BLaER1 treated with 17β-estradiol and CSF1 and Interleukin-3, amounts not matched to agents 10 nM and 100 nM (cell line): ENCODE results near the gene ZBTB42.

Source experiments
- H3K27ac ChIP-seq, 11 experiments: shearing (Covaris generic); formaldehyde crosslinking; 2 replicates each; pipeline ENCODE4 v1.8.1; 2022
- H3K27me3 ChIP-seq, 11 experiments: shearing (Covaris generic); formaldehyde crosslinking; 2 replicates each; pipeline ENCODE4 v1.8.1; 2022
- H3K36me3 ChIP-seq, 11 experiments: shearing (Covaris generic); formaldehyde crosslinking; 2 replicates each; pipeline ENCODE4 v1.8.1; 2022
- H3K4me1 ChIP-seq, 10 experiments: shearing (Covaris generic); formaldehyde crosslinking; 2 replicates each; pipeline ENCODE4 v1.8.1; 2022
- H3K4me2 ChIP-seq, 11 experiments: shearing (Covaris generic); formaldehyde crosslinking; 2 replicates each; pipeline ENCODE4 v1.8.1; 2022
- H3K4me3 ChIP-seq, 10 experiments: shearing (Covaris generic); formaldehyde crosslinking; 2 replicates each; pipeline ENCODE4 v1.8.1; 2022
- H3K9ac ChIP-seq, 11 experiments: shearing (Covaris generic); formaldehyde crosslinking; 2 replicates each; pipeline ENCODE4 v1.8.1; 2022
- H3K9me3 ChIP-seq, 11 experiments: shearing (Covaris generic); formaldehyde crosslinking; replicated peaks in 1 of 11; 2 replicates each; pipeline ENCODE4 v1.8.1; 2022
- H4K20me1 ChIP-seq, 11 experiments: shearing (Covaris generic); formaldehyde crosslinking; 2 replicates each; pipeline ENCODE4 v1.8.1; 2022
- Cebpa-rat ChIP-seq, 11 experiments: shearing (Covaris generic); IDR thresholded peaks; 2 replicates each; pipeline ENCODE4 v1.8.1; 2022

The ZBTB42 gene

GRCh38 chr14:104777808-104778249 lies 23.1 kb upstream of the ZBTB42 start:
- Histone ChIP-seq H3K27ac (no peak overlapping the region), H4K20me1 (peaks cover 55 to 100% (median 92%) of the 10 kb centered on the region in 11 experiments), H3K4me1 (peaks cover 0 to 10% (median 2%) of the 10 kb centered on the region in 10 experiments; a peak in 9 of 20 replicates), H3K27me3 (no peaks in the 10 kb centered on the region), H3K9ac (0 out of 22 replicates have a peak overlapping the region, but pooled peaks of 1 of the 11 experiments have one; percentile 23), H3K36me3 (peaks cover 51 to 98% (median 85%) of the 10 kb centered on the region in 11 experiments), H3K4me3 (no peak overlapping the region), H3K4me2 (no peak overlapping the region), H3K9me3 (peaks cover 0 to 7% (median 0%) of the 10 kb centered on the region in 11 experiments; a peak in 5 of 22 replicates)
- no peak for TF ChIP-seq Cebpa-rat (IDR thresholded peaks at IDR 0.05)

GRCh38 chr14:104778694-104779331 lies 22.1 kb upstream of the ZBTB42 start:
- Histone ChIP-seq H4K20me1 (peaks cover 62 to 100% (median 92%) of the 10 kb centered on the region in 11 experiments), H3K4me1 (peaks cover 0 to 16% (median 8%) of the 10 kb centered on the region in 10 experiments; a peak in 15 of 20 replicates), H3K36me3 (peaks cover 42 to 95% (median 78%) of the 10 kb centered on the region in 11 experiments), H3K27ac (no peak overlapping the region), H3K9me3 (no peaks in the 10 kb centered on the region), H3K4me3 (no peak overlapping the region), H3K9ac (0 out of 22 replicates have a peak overlapping the region, but pooled peaks of 2 of the 11 experiments have one; percentile 1 to 7), H3K27me3 (no peaks in the 10 kb centered on the region), H3K4me2 (no peak overlapping the region)
- no peak for TF ChIP-seq Cebpa-rat (IDR thresholded peaks at IDR 0.05)

GRCh38 chr14:104779776-104780512 lies 21.0 kb upstream of the ZBTB42 start:
- peaks cover 32 to 95% (median 73%) of the 10 kb centered on the region in 11 experiments for H3K36me3 ChIP-seq
- TF ChIP-seq Cebpa-rat (IDR thresholded peaks at IDR 0.05), result no peak
- H3K27me3 ChIP-seq, result no peaks in the 10 kb centered on the region
- H3K27ac ChIP-seq, result no peak overlapping the region
- no peak overlapping the region for H3K4me3 ChIP-seq
- peaks cover 73 to 100% (median 94%) of the 10 kb centered on the region in 11 experiments for H4K20me1 ChIP-seq
- H3K4me2 ChIP-seq, result no peak overlapping the region
- H3K9ac ChIP-seq, result no peak overlapping the region
- no peaks in the 10 kb centered on the region for H3K9me3 ChIP-seq
- H3K4me1 ChIP-seq, result peaks cover 0 to 27% (median 20%) of the 10 kb centered on the region in 10 experiments; a peak in 16 of 20 replicates

- no peak overlapping the region for H3K27ac ChIP-seq
- H4K20me1 ChIP-seq, result peaks cover 79 to 100% (median 95%) of the 10 kb centered on the region in 11 experiments
- peaks cover 2 to 33% (median 26%) of the 10 kb centered on the region in 10 experiments for H3K4me1 ChIP-seq
- H3K4me3 ChIP-seq, result no peak overlapping the region
- no peak overlapping the region for H3K4me2 ChIP-seq
- no peak for TF ChIP-seq Cebpa-rat (IDR thresholded peaks at IDR 0.05)
- H3K9ac ChIP-seq, result no peak overlapping the region
- no peaks in the 10 kb centered on the region for H3K9me3 ChIP-seq
- H3K27me3 ChIP-seq, result no peaks in the 10 kb centered on the region
- peaks cover 36 to 95% (median 69%) of the 10 kb centered on the region in 11 experiments for H3K36me3 ChIP-seq
Measured at GRCh38 chr14:104780513-104781030, 20.3 kb upstream of the ZBTB42 start.

GRCh38 chr14:104781271-104782077 lies 19.4 kb upstream of the ZBTB42 start:
- no peak for TF ChIP-seq Cebpa-rat (IDR thresholded peaks at IDR 0.05)
- H3K9ac ChIP-seq, result no peak overlapping the region
- H3K9me3 ChIP-seq, result no peaks in the 10 kb centered on the region
- no peak overlapping the region for H3K4me2 ChIP-seq
- H3K4me3 ChIP-seq, result no peak overlapping the region
- H3K27me3 ChIP-seq, result no peaks in the 10 kb centered on the region
- peaks cover 34 to 90% (median 64%) of the 10 kb centered on the region in 11 experiments for H3K36me3 ChIP-seq
- H4K20me1 ChIP-seq, result peaks cover 86 to 100% (median 96%) of the 10 kb centered on the region in 11 experiments
- peaks cover 11 to 42% (median 35%) of the 10 kb centered on the region in 10 experiments for H3K4me1 ChIP-seq
- no peak overlapping the region for H3K27ac ChIP-seq

GRCh38 chr14:104782086-104782807 lies 18.7 kb upstream of the ZBTB42 start:
- Histone ChIP-seq H4K20me1 (peaks cover 78 to 100% (median 96%) of the 10 kb centered on the region in 11 experiments), H3K9me3 (no peaks in the 10 kb centered on the region), H3K4me1 (peaks cover 19 to 50% (median 43%) of the 10 kb centered on the region in 10 experiments), H3K4me3 (no peak overlapping the region), H3K27ac (peak overlapping the region in 4 of 11 experiments; percentile 7 to 45 (median 26); a peak in 2 of 22 replicates), H3K27me3 (no peaks in the 10 kb centered on the region), H3K9ac (peak overlapping the region in 7 of 11 experiments; percentile 15 to 59 (median 44); a peak in 10 of 22 replicates), H3K36me3 (peaks cover 32 to 90% (median 61%) of the 10 kb centered on the region in 11 experiments), H3K4me2 (peak overlapping the region in 4 of 11 experiments; percentile 4 to 58 (median 52); a peak in 6 of 22 replicates)
- no peak for TF ChIP-seq Cebpa-rat (IDR thresholded peaks at IDR 0.05)

- H3K27me3 ChIP-seq, result no peaks in the 10 kb centered on the region
- H3K27ac ChIP-seq, result peak overlapping the region in 4 of 11 experiments; percentile 7 to 45 (median 26); a peak in 2 of 22 replicates
- TF ChIP-seq Cebpa-rat (IDR thresholded peaks at IDR 0.05), result no peak
- H3K36me3 ChIP-seq, result peaks cover 33 to 90% (median 61%) of the 10 kb centered on the region in 11 experiments
- peaks cover 73 to 100% (median 96%) of the 10 kb centered on the region in 11 experiments for H4K20me1 ChIP-seq
- peaks cover 24 to 55% (median 48%) of the 10 kb centered on the region in 10 experiments for H3K4me1 ChIP-seq
- no peak overlapping the region for H3K4me3 ChIP-seq
- no peaks in the 10 kb centered on the region for H3K9me3 ChIP-seq
- H3K9ac ChIP-seq, result peak overlapping the region in 7 of 11 experiments; percentile 15 to 59 (median 44); a peak in 12 of 22 replicates
- H3K4me2 ChIP-seq, result peak overlapping the region in 5 of 11 experiments; percentile 4 to 58 (median 48); a peak in 6 of 22 replicates
Measured at GRCh38 chr14:104782808-104783139, 18.1 kb upstream of the ZBTB42 start.
